Trophoblast cell (in vitro differentiated cells and primary cell): Measurements from ENCODE around the gene OR5A1. TPM values are rescaled to one million over a fixed set of nuclear protein-coding genes. Genes with fewer than 3 reads are reported as not detected.

Source experiments
- DNase-seq, 2 donors: peaks; one replicate each; pipeline ENCODE4 v3.0.0-alpha.2; 2016
- H2AFZ ChIP-seq: 2 replicates; pipeline ENCODE4 v1.6.1; 2013; ENCODE audit warnings: low read length, moderate library complexity, mild to moderate bottlenecking; ENCODE audit not compliant: insufficient read depth, poor library complexity
- H2AK5ac ChIP-seq: 2 replicates; pipeline ENCODE4 v1.6.1; 2013; ENCODE audit warnings: mild to moderate bottlenecking, low read length
- H2BK120ac ChIP-seq: 2 replicates; pipeline ENCODE4 v1.6.1; 2013; ENCODE audit warnings: low read length, mild to moderate bottlenecking, moderate library complexity; ENCODE audit not compliant: insufficient read depth, poor library complexity
- H2BK12ac ChIP-seq: 2 replicates; pipeline ENCODE4 v1.6.1; 2013; ENCODE audit warnings: mild to moderate bottlenecking, low read length, moderate library complexity
- H2BK5ac ChIP-seq: 2 replicates; pipeline ENCODE4 v1.6.1; 2013; ENCODE audit warnings: low read length, low read depth, moderate library complexity, mild to moderate bottlenecking; ENCODE audit not compliant: poor library complexity
- H3K14ac ChIP-seq: 2 replicates; pipeline ENCODE4 v1.6.1; 2013; ENCODE audit warnings: mild to moderate bottlenecking, low read length
- H3K18ac ChIP-seq: 2 replicates; pipeline ENCODE4 v1.6.1; 2013; ENCODE audit warnings: mild to moderate bottlenecking, low read length
- H3K23ac ChIP-seq: 2 replicates; pipeline ENCODE4 v1.6.1; 2013; ENCODE audit warnings: low read length
- H3K27ac ChIP-seq: 2 replicates; pipeline ENCODE4 v1.5.1; 2013; ENCODE audit warnings: low read depth, mild to moderate bottlenecking, inconsistent platforms, low read length, moderate library complexity
- H3K27me3 ChIP-seq: 2 replicates; pipeline ENCODE4 v1.6.1; 2013; ENCODE audit warnings: inconsistent platforms, mild to moderate bottlenecking, low read length, moderate library complexity; ENCODE audit not compliant: insufficient read depth
- H3K36me3 ChIP-seq, 2 experiments: 1 replicate in 1 of 2; 2 replicates in 1 of 2; pipeline ENCODE4 v1.6.1; 2013; ENCODE audit warnings: low read length in 2 of 2, mild to moderate bottlenecking in 2 of 2, moderate library complexity in 1 of 2; ENCODE audit not compliant: insufficient read depth in 2 of 2, control insufficient read depth in 1 of 2
- H3K4ac ChIP-seq: 2 replicates; pipeline ENCODE4 v1.6.1; 2013; ENCODE audit warnings: low read depth, mild to moderate bottlenecking, low read length, moderate library complexity
- H3K4me1 ChIP-seq, 2 experiments: 1 replicate in 1 of 2; 2 replicates in 1 of 2; pipeline ENCODE4 v1.6.1; 2013; ENCODE audit warnings: low read length in 2 of 2, mild to moderate bottlenecking in 2 of 2, moderate library complexity in 1 of 2; ENCODE audit not compliant: insufficient read depth in 2 of 2, control insufficient read depth in 1 of 2
- H3K4me2 ChIP-seq: 2 replicates; pipeline ENCODE4 v1.6.1; 2013; ENCODE audit warnings: inconsistent platforms, mild to moderate bottlenecking, low read length, moderate library complexity
- H3K4me3 ChIP-seq: 2 replicates; pipeline ENCODE4 v1.5.1; 2013; ENCODE audit warnings: mild to moderate bottlenecking, low read depth, low read length, inconsistent platforms
- H3K79me1 ChIP-seq: one replicate; pipeline ENCODE4 v1.6.1; 2013; ENCODE audit warnings: low read length
- H3K79me2 ChIP-seq: 2 replicates; pipeline ENCODE4 v1.6.1; 2013; ENCODE audit warnings: low read length, mild to moderate bottlenecking; ENCODE audit not compliant: control insufficient read depth, insufficient read depth, poor library complexity
- H3K9ac ChIP-seq: 2 replicates; pipeline ENCODE4 v1.6.1; 2013; ENCODE audit warnings: mild to moderate bottlenecking, low read length
- H3K9me3 ChIP-seq: 2 replicates; pipeline ENCODE4 v1.6.1; 2013; ENCODE audit warnings: low read depth, mild to moderate bottlenecking, control low read depth, inconsistent platforms, low read length; ENCODE audit not compliant: insufficient read depth
- H4K12ac ChIP-seq: 2 replicates; pipeline ENCODE4 v1.6.1; 2013; ENCODE audit warnings: low read depth, mild to moderate bottlenecking, low read length, moderate library complexity
- H4K8ac ChIP-seq: 2 replicates; pipeline ENCODE4 v1.6.1; 2013; ENCODE audit warnings: low read depth, mild to moderate bottlenecking, low read length, moderate library complexity
- H4K91ac ChIP-seq: one replicate; pipeline ENCODE4 v1.6.1; 2013; ENCODE audit warnings: low read depth, mild to moderate bottlenecking, low read length, moderate library complexity
- WGBS: extraction: QIAGEN DNeasy Blood & Tissue Kit; methylation state at CpG from one replicate; pipeline ENCODE4 v1.1.7; 2013; ENCODE audit warnings: missing lambda C conversion rate; ENCODE audit not compliant: insufficient read length, insufficient coverage; ENCODE audit errors: extremely low coverage; 5-methylcytosine and 5-hydroxymethylcytosine counted together
- polyA plus RNA-seq: library from polyadenylated mRNA; stranded (reverse); fragments of 200-250 nt; gene quantifications from 2 replicates; pipeline ENCODE4 v1.2.3, GENCODE V29; 2013

OR5A1 gene
- not detected in 2 replicates for polyA plus RNA-seq

DNA sequence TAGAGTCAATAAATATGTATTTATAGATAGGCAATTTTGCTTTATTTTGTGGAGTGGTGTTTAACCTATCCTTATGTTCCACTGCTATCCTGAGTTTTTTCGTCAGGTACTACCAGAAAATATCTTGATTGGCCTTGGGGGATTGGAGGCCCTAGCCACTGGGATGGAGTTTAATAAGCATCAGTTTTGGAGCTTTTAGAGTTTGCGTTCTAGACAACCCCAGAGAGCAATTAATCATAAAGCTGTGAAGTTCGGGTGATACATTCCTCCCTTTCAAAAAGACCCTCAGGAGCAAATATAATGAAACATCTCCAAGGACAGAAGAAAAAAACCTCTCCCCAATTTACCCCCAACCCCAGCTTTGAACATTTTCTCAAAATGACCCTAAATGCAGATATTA, at the start of gene OR5A1:
Gene OR5A1, plus strand, starts transcription at position 301 of the 400 bp plus-strand sequence. CDS start 6,700 bp downstream, outside the sequence.
- Histone ChIP-seq H3K23ac (no peak within 1 kb of the TSS), H2AK5ac (no peak within 1 kb of the TSS), H3K27me3 (no peaks in the 10 kb centered on the region), H3K79me1 (no peaks in the 10 kb centered on the region), H2AFZ (no peak within 1 kb of the TSS), H2BK5ac (no peak within 1 kb of the TSS), H3K4me2 (no peak within 1 kb of the TSS), H2BK12ac (no peak within 1 kb of the TSS), H3K9me3 (no peaks in the 10 kb centered on the region), H4K12ac (no peak within 1 kb of the TSS), H3K14ac (no peak within 1 kb of the TSS), H2BK120ac (no peak within 1 kb of the TSS), H3K18ac (no peak within 1 kb of the TSS), H3K4ac (no peak within 1 kb of the TSS), H3K4me1 (no peaks in the 10 kb centered on the region), H3K79me2 (no peaks in the 10 kb centered on the region), H3K27ac (no peak within 1 kb of the TSS), H4K91ac (no peak within 1 kb of the TSS), H4K8ac (no peak within 1 kb of the TSS), H3K9ac (no peak within 1 kb of the TSS), H3K4me3 (no peak within 1 kb of the TSS), H3K36me3 (no peaks in the 10 kb centered on the region)
- no CpG with 5 or more reads among the region's 3 CpGs for WGBS
- DNase-seq = no peak

DNA sequence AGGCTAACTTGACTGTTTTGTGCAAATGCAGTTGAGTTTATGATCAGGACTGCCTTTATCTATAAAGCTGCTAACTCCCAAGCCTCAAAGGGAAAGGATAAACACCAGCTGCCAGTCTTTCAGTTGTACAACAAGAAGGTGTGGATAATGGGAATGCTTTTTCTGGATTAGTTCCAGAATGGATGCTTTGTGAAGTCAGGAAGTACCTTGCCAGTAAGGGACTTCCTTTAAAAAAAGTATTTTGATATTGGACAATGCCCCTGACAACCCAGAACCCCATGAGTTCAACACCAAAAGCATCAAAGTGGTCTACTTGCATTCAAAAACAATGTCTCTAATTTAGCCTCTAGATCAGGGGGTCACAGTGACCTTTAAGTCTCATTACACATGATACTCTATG, 42.1 kb upstream of the OR5A1 start:
- Histone ChIP-seq H2BK120ac (no peak overlapping the region), H2AFZ (no peak overlapping the region), H2BK12ac (no peak overlapping the region), H2BK5ac (no peak overlapping the region), H3K4me2 (no peak overlapping the region), H4K91ac (no peak overlapping the region), H4K8ac (no peak overlapping the region), H4K12ac (no peak overlapping the region), H3K9me3 (no peaks in the 10 kb centered on the region), H3K79me1 (no peaks in the 10 kb centered on the region), H3K79me2 (no peaks in the 10 kb centered on the region), H3K4ac (no peak overlapping the region), H3K4me3 (no peak overlapping the region), H3K27ac (no peak overlapping the region), H3K27me3 (no peaks in the 10 kb centered on the region), H3K18ac (no peak overlapping the region), H3K4me1 (no peaks in the 10 kb centered on the region), H2AK5ac (no peak overlapping the region), H3K9ac (no peak overlapping the region), H3K23ac (no peak overlapping the region), H3K36me3 (no peaks in the 10 kb centered on the region), H3K14ac (no peak overlapping the region)
- DNase-seq = no peak

GRCh38 chr11:59400461-59401261, 35.6 kb upstream of the OR5A1 start:
- no peak overlapping the region for H2BK12ac ChIP-seq
- H3K4me2 ChIP-seq = no peak overlapping the region
- H3K79me1 ChIP-seq = no peaks in the 10 kb centered on the region
- no peak overlapping the region for H4K12ac ChIP-seq
- no peak overlapping the region for H3K18ac ChIP-seq
- H2AK5ac ChIP-seq = no peak overlapping the region
- no peak overlapping the region for H4K91ac ChIP-seq
- no peaks in the 10 kb centered on the region for H3K36me3 ChIP-seq
- H3K79me2 ChIP-seq = no peaks in the 10 kb centered on the region
- H2BK120ac ChIP-seq = no peak overlapping the region
- no peaks in the 10 kb centered on the region for H3K4me1 ChIP-seq
- no peak overlapping the region for H2AFZ ChIP-seq
- H4K8ac ChIP-seq = no peak overlapping the region
- H3K4ac ChIP-seq = no peak overlapping the region
- H3K9me3 ChIP-seq = peaks cover 1% of the 10 kb centered on the region
- H2BK5ac ChIP-seq = no peak overlapping the region
- H3K9ac ChIP-seq = no peak overlapping the region
- no peak overlapping the region for H3K14ac ChIP-seq
- H3K4me3 ChIP-seq = no peak overlapping the region
- no peak overlapping the region for H3K27ac ChIP-seq
- WGBS = no CpG with 5 or more reads among the region's 3 CpGs
- no peak for DNase-seq
- H3K27me3 ChIP-seq = no peaks in the 10 kb centered on the region
- no peak overlapping the region for H3K23ac ChIP-seq

DNA sequence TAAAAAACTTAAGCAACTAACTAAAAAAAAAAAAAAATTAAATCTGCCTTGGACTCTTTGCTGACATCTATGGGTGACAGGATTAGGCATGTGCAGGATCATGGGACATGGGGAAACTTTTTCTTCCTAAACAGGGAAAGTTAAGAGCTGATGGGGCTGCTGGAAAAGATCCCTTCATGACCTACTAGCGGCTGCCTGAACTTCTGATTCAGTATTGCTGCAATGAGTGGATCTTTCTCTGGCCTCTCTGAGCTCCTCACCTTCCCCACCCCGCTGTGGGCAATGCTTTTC, 35.1 kb upstream of the OR5A1 start:
- no peaks in the 10 kb centered on the region for H3K4me1 ChIP-seq
- H3K9me3 ChIP-seq = peaks cover 1% of the 10 kb centered on the region
- H3K4me2 ChIP-seq = no peak overlapping the region
- H3K27ac ChIP-seq = no peak overlapping the region
- no peak overlapping the region for H4K91ac ChIP-seq
- H3K23ac ChIP-seq = no peak overlapping the region
- H2BK5ac ChIP-seq = no peak overlapping the region
- no peaks in the 10 kb centered on the region for H3K36me3 ChIP-seq
- H3K18ac ChIP-seq = no peak overlapping the region
- H2AFZ ChIP-seq = no peak overlapping the region
- no peak overlapping the region for H4K12ac ChIP-seq
- H4K8ac ChIP-seq = no peak overlapping the region
- no peaks in the 10 kb centered on the region for H3K79me1 ChIP-seq
- DNase-seq = no peak
- no peak overlapping the region for H2AK5ac ChIP-seq
- H3K79me2 ChIP-seq = no peaks in the 10 kb centered on the region
- no peak overlapping the region for H3K4me3 ChIP-seq
- WGBS = no CpG with 5 or more reads among the region's 2 CpGs
- no peak overlapping the region for H2BK12ac ChIP-seq
- H3K14ac ChIP-seq = no peak overlapping the region
- H2BK120ac ChIP-seq = no peak overlapping the region
- no peak overlapping the region for H3K4ac ChIP-seq
- H3K27me3 ChIP-seq = no peaks in the 10 kb centered on the region
- H3K9ac ChIP-seq = no peak overlapping the region
